GM12872 (cell line): ENCODE measurements around the gene FABP3.

Source experiments
- TF ChIP-seq, protein P1 (sequence below): IDR thresholded peaks from 3 replicates; pipeline ENCODE4 v1.5.1; 2011; ENCODE audit warnings: low read depth, mild to moderate bottlenecking, low read length, moderate library complexity; ENCODE audit not compliant: insufficient read depth

FABP3 gene

GRCh38 chr1:31382379-31382989, 9.6 kb upstream of the FABP3 start:
- TF ChIP-seq, protein P1, sequence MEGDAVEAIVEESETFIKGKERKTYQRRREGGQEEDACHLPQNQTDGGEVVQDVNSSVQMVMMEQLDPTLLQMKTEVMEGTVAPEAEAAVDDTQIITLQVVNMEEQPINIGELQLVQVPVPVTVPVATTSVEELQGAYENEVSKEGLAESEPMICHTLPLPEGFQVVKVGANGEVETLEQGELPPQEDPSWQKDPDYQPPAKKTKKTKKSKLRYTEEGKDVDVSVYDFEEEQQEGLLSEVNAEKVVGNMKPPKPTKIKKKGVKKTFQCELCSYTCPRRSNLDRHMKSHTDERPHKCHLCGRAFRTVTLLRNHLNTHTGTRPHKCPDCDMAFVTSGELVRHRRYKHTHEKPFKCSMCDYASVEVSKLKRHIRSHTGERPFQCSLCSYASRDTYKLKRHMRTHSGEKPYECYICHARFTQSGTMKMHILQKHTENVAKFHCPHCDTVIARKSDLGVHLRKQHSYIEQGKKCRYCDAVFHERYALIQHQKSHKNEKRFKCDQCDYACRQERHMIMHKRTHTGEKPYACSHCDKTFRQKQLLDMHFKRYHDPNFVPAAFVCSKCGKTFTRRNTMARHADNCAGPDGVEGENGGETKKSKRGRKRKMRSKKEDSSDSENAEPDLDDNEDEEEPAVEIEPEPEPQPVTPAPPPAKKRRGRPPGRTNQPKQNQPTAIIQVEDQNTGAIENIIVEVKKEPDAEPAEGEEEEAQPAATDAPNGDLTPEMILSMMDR, result no peak

DNA sequence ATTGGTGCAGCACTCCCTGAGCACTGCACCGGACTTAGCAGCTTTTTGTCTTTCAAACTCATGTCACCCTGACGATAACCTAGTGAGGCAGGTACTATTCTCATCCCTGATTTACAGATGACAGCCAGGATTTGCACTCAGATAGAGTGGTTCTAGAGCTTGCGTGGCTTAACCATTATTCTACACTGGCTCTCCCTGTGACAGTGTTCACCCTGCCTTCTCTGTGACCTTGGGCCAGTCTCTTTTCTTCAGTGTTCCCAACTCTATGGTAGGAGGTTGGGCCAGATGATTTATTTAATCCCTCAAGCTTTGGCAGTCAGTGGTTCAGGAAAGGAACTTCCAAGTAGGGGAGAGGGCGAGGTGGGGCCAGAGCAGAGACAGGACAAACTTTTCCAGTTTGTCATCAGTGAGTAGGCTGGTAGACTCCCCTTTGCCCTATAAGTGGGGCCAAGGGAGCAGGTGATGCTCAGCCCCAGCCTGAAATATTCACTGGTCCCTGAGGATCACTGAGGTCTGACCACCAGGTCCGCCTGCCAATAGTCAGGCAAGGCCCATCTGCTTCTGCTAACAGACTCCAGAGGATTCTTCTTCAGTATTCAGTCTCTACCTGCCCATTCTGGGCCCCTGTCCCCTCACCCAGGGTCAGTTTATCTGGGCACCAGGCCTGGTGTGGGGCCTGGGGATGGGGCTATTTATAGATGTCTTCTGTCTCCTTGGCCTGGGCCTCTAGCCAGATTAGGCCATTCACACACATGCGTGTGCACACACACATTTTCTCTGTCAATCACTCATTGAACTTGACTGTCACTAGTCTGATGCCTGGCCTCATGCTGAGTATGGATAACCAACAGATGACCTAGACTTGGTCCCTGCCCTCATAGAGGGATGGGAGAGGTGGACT, 8.8 kb upstream of the FABP3 start:
- TF ChIP-seq, protein P1, result no peak

DNA sequence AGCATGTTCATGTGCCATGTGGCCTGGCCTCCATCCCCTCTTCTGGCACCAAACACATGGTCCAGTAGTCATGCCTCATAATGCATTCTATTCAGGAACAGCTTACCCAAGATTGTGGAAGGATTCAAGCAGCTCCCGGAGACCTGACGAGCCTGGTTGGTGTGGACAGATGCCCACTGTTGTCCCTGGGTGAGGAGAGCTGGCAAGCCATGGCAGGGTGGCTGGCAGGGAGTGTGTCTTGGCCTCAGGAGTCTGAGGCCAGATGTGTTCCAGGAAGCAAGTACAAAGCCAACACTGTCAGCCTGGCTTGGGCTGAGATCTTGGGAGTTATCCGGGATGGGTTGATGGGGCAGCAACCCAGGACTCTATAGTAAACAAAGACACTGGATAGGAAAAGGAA, 7.3 kb upstream of the FABP3 start:
- TF ChIP-seq, protein P1, result no peak

GRCh38 chr1:31378001-31378400, 5.1 kb upstream of the FABP3 start:
- TF ChIP-seq, protein P1, result no peak

DNA sequence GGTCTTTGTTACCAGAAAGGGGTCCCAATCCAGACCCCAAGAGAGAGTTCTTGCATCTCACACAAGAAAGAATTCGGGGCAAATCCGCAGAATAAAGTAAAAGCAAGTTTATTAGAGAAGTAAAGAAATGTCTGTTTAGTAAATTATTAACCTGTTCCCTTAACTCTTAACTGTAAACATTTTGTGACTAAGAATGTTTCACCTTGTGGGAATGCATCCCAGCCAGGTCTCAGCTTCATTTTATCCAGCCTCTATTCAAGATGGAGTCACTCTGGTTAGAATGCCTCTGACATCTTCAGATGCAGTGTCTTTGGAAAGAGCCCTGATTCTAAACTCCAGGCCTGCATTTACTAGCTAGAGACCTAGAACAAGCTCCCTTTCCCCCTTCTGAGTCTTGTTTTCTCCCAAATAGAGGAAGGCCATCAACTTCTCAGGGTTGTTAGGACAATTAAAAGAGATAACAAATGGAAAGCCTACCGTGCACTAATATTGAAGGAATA, 4.5 kb upstream of the FABP3 start:
- TF ChIP-seq, protein P1, result no peak

DNA sequence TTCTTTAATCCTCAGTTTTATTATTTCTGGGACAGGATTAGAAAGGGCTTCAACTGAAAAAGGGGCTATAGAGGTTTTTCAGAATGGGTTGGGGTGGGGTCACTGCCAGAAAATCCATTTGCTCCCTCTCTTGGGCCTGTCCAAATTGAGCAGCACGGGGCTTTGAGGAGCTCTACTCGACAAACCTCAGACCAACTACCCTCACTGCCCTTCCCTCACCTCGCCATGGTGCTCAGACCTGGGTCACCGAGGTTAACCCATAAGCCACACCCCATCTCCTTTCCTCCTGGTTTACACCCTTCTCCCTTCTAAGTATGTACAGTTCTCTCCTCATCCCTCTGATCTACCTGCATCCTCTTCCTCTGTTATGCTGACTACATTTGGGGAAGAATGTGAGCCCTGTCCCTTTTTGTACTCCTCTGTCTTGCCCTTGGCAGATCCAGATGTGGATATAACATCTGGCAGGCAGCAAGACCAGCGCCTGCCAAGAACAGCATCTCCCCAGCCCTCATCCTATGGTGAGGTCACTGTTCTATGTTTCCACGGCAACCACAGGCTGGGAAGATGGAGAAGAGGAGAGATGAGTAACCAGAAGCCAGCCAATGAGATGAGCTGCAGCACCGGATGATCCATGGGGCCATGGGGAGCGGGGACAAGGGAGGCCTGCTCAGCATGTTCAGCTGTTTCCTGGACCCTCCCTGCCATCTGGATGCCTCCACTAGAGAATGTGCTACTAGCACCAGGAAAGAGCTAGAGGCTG, 3.7 kb upstream of the FABP3 start:
- TF ChIP-seq, protein P1, result no peak
